Measurements from ENCODE around the gene CEP85. TPM values are rescaled to one million over a fixed set of nuclear protein-coding genes. Genes with fewer than 3 reads are reported as not detected.

Gene CEP85
- total RNA-seq, 1 donor from 2014 or later, result 10.5 TPM

DNA sequence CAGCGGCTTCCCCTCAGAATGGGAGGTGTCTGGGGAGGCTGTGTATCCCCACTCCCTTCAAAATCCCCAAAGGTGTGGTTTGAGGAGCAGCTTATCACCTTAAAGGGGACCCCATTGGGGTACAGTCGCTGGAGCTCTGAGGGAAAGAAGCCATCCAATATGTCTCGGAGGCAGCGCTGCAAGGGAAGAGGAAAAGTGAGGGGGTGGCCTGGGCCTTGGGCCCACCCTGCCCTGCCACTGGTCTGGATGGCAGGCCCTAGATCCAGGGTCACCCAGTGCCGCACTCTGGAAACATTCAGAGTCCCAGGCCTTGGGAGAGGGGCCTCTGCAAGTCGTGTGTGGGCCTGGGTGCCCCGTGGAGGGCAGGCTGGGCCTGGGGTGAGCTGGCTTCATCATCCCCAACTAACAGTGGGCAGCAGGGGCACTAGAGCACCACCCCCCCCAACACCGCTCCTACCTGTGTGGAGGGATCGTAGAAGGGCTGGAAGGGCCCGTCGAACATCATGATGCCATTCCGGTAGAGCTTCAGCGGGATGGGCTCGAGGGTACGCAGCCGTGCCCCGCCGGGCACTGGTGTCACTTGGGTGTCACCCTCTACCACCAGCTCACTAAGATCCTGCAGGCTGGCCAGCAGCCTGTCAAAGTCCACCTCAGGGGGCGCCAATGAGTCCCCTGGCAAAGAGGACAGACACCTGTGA, 51.5 kb downstream of the CEP85 start:
- peaks cover 41% of the 10 kb centered on the region for H4K20me1 ChIP-seq (ENCODE audit: insufficient read depth, low read length)
- H3K9me3 ChIP-seq (ENCODE audit: insufficient read depth, low read depth, low read length), result no peaks in the 10 kb centered on the region
- no peaks in the 10 kb centered on the region for H3K27me3 ChIP-seq (ENCODE audit: insufficient read depth, low read length)
- peak overlapping the region; percentile 97 for H3K4me2 ChIP-seq (ENCODE audit: low read length)
- H3K27ac ChIP-seq (ENCODE audit: low read depth, low read length), result peak overlapping the region; percentile 74
- peak; percentile 15 for TF ChIP-seq CTCF (IDR thresholded peaks at IDR 0.05; ENCODE audit: insufficient read depth, low read depth, low read length)
- TF ChIP-seq EZH2 (IDR thresholded peaks at IDR 0.05; ENCODE audit: insufficient read depth, low read length), result no peak
- H3K36me3 ChIP-seq (ENCODE audit: insufficient read depth, low read length), result peaks cover 5% of the 10 kb centered on the region
- FAIRE-seq (no peak), DNase-seq (ENCODE audit: low read depth) (no peak)
- H3K4me1 Mint-ChIP-seq (ENCODE audit: low read depth, unreplicated experiment), result peaks cover 42% of the 10 kb centered on the region
- no peaks in the 10 kb centered on the region for H3K27me3 Mint-ChIP-seq (ENCODE audit: low read depth, unreplicated experiment)
- H3K9me3 Mint-ChIP-seq (ENCODE audit: unreplicated experiment), result no peaks in the 10 kb centered on the region
- H3K4me3 ChIP-seq (ENCODE audit: insufficient read depth, low read depth, low read length), result no peak overlapping the region
- peaks cover 34% of the 10 kb centered on the region for H3K79me2 ChIP-seq (ENCODE audit: insufficient read depth, low read length)
- H3K4me1 ChIP-seq (ENCODE audit: insufficient read depth, low read length), result peaks cover 45% of the 10 kb centered on the region
- H2AFZ ChIP-seq (ENCODE audit: low read depth, low read length), result no peak overlapping the region
- no peak overlapping the region for H3K4me3 Mint-ChIP-seq (ENCODE audit: unreplicated experiment)
- H3K36me3 Mint-ChIP-seq (ENCODE audit: low read depth, unreplicated experiment), result peaks cover 11% of the 10 kb centered on the region
- no peak overlapping the region for H3K9ac ChIP-seq (ENCODE audit: low read length)
- no peak overlapping the region for H3K27ac Mint-ChIP-seq (ENCODE audit: unreplicated experiment)

GRCh38 chr1:26286064-26286416, 52.0 kb downstream of the CEP85 start:
- H3K79me2 ChIP-seq (ENCODE audit: insufficient read depth, low read length), result peaks cover 28% of the 10 kb centered on the region
- no peak for DNase-seq (ENCODE audit: low read depth)
- H3K9ac ChIP-seq (ENCODE audit: low read length), result no peak overlapping the region
- H3K9me3 Mint-ChIP-seq (ENCODE audit: unreplicated experiment), result no peaks in the 10 kb centered on the region
- H3K4me2 ChIP-seq (ENCODE audit: low read length), result no peak overlapping the region
- H3K4me1 ChIP-seq (ENCODE audit: insufficient read depth, low read length), result peaks cover 43% of the 10 kb centered on the region
- FAIRE-seq, result no peak
- H3K27ac Mint-ChIP-seq (ENCODE audit: unreplicated experiment), result no peak overlapping the region
- TF ChIP-seq EZH2 (IDR thresholded peaks at IDR 0.05; ENCODE audit: insufficient read depth, low read length) (no peak), CTCF (IDR thresholded peaks at IDR 0.05; ENCODE audit: insufficient read depth, low read depth, low read length) (no peak)
- H3K9me3 ChIP-seq (ENCODE audit: insufficient read depth, low read depth, low read length), result no peaks in the 10 kb centered on the region
- no peak overlapping the region for H3K4me3 Mint-ChIP-seq (ENCODE audit: unreplicated experiment)
- no peaks in the 10 kb centered on the region for H3K27me3 Mint-ChIP-seq (ENCODE audit: low read depth, unreplicated experiment)
- H3K36me3 Mint-ChIP-seq (ENCODE audit: low read depth, unreplicated experiment), result peaks cover 11% of the 10 kb centered on the region
- no peak overlapping the region for H3K27ac ChIP-seq (ENCODE audit: low read depth, low read length)
- no peak overlapping the region for H2AFZ ChIP-seq (ENCODE audit: low read depth, low read length)
- peaks cover 5% of the 10 kb centered on the region for H3K36me3 ChIP-seq (ENCODE audit: insufficient read depth, low read length)
- peaks cover 36% of the 10 kb centered on the region for H4K20me1 ChIP-seq (ENCODE audit: insufficient read depth, low read length)
- peaks cover 38% of the 10 kb centered on the region for H3K4me1 Mint-ChIP-seq (ENCODE audit: low read depth, unreplicated experiment)
- no peaks in the 10 kb centered on the region for H3K27me3 ChIP-seq (ENCODE audit: insufficient read depth, low read length)
- no peak overlapping the region for H3K4me3 ChIP-seq (ENCODE audit: insufficient read depth, low read depth, low read length)

- peaks cover 30% of the 10 kb centered on the region for H3K4me1 Mint-ChIP-seq (ENCODE audit: low read depth, unreplicated experiment)
These were observed 53.2 kb downstream of the CEP85 start for GRCh38 chr1:26287033-26287711.

More at GRCh38 chr1:26287033-26287711, 53.2 kb downstream of the CEP85 start:
- Histone ChIP-seq H3K79me2 (ENCODE audit: insufficient read depth, low read length) (peaks cover 18% of the 10 kb centered on the region), H3K36me3 (ENCODE audit: insufficient read depth, low read length) (no peaks in the 10 kb centered on the region), H3K4me2 (ENCODE audit: low read length) (no peak overlapping the region), H3K4me3 (ENCODE audit: insufficient read depth, low read depth, low read length) (no peak overlapping the region), H3K4me1 (ENCODE audit: insufficient read depth, low read length) (peaks cover 32% of the 10 kb centered on the region), H3K27me3 (ENCODE audit: insufficient read depth, low read length) (no peaks in the 10 kb centered on the region), H3K27ac (ENCODE audit: low read depth, low read length) (no peak overlapping the region), H3K9me3 (ENCODE audit: insufficient read depth, low read depth, low read length) (no peaks in the 10 kb centered on the region), H4K20me1 (ENCODE audit: insufficient read depth, low read length) (peaks cover 25% of the 10 kb centered on the region), H2AFZ (ENCODE audit: low read depth, low read length) (no peak overlapping the region), H3K9ac (ENCODE audit: low read length) (no peak overlapping the region)
- peak overlapping the region; percentile 14 for H3K27ac Mint-ChIP-seq (ENCODE audit: unreplicated experiment)
- H3K27me3 Mint-ChIP-seq (ENCODE audit: low read depth, unreplicated experiment), result no peaks in the 10 kb centered on the region
- no peak overlapping the region for H3K4me3 Mint-ChIP-seq (ENCODE audit: unreplicated experiment)
- FAIRE-seq (no peak), DNase-seq (ENCODE audit: low read depth) (no peak)
- peaks cover 10% of the 10 kb centered on the region for H3K36me3 Mint-ChIP-seq (ENCODE audit: low read depth, unreplicated experiment)
- TF ChIP-seq CTCF (IDR thresholded peaks at IDR 0.05; ENCODE audit: insufficient read depth, low read depth, low read length) (no peak), EZH2 (IDR thresholded peaks at IDR 0.05; ENCODE audit: insufficient read depth, low read length) (no peak)
- no peaks in the 10 kb centered on the region for H3K9me3 Mint-ChIP-seq (ENCODE audit: unreplicated experiment)
